WI38 (cell line): ENCODE data around the gene KRT77.

ENCODE experiments used
- H3K4me3 ChIP-seq: 2 replicates; pipeline ENCODE4 v1.5.1; 2011; ENCODE audit warnings: low read depth, mild to moderate bottlenecking, control low read depth, low read length
- CTCF ChIP-seq: IDR thresholded peaks from 2 replicates; pipeline ENCODE4 v1.5.1; 2012; ENCODE audit warnings: low read depth, mild to moderate bottlenecking, control low read depth, low read length

KRT77 gene

GRCh38 chr12:52662918-52663229 is 40.5 kb downstream of the KRT77 start:
- no peak overlapping the region for H3K4me3 ChIP-seq
- no peak for TF ChIP-seq CTCF

DNA sequence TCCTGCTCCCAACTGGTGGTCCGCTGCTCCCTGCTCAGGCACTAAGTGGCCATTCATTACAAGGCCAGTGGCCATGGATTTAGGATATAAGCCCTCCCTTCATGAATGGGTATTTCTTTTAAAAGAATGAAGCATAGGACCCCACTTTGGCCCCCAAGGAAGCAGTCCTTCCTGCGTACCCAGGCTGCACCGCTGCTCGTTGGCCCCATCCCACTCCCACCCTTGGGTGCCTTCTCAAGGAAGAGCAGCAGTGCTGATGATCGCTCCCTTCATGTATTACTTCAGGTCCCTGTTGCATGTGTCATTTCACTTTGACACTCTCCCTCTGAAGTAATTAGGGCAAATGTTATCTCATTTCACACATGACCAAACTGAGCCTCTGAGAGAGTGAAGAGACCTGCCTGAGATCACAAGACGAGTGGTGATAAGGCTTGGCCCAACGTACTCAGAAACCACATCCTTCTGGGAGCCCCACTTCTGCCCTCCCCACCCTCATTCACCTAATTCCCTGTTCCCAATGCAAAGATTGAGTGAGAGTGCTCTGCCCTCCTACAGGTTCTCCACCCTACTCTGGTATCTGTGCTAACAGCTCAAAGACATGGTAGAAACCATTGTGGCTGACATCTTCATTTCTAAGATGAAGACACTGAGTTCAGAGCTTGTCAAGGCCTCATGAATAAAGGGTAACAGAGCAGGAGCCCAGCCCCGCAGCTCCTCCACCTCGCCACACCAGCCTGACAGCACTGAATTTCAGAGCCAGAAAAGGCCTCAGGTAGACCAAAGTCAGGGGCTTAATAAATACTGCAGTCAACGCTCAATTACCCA is 41.0 kb downstream of the KRT77 start:
- no peak for TF ChIP-seq CTCF
- H3K4me3 ChIP-seq = no peak overlapping the region

GRCh38 chr12:52661668-52662067 is 41.7 kb downstream of the KRT77 start:
- no peak overlapping the region for H3K4me3 ChIP-seq
- no peak for TF ChIP-seq CTCF

GRCh38 chr12:52660934-52661499 is 42.3 kb downstream of the KRT77 start:
- H3K4me3 ChIP-seq = no peak overlapping the region
- no peak for TF ChIP-seq CTCF

- no peak for TF ChIP-seq CTCF
- no peak overlapping the region for H3K4me3 ChIP-seq
Measured at GRCh38 chr12:52659951-52660350, 43.4 kb downstream of the KRT77 start.

GRCh38 chr12:52659395-52659794 is 43.9 kb downstream of the KRT77 start:
- TF ChIP-seq CTCF = no peak
- no peak overlapping the region for H3K4me3 ChIP-seq

DNA sequence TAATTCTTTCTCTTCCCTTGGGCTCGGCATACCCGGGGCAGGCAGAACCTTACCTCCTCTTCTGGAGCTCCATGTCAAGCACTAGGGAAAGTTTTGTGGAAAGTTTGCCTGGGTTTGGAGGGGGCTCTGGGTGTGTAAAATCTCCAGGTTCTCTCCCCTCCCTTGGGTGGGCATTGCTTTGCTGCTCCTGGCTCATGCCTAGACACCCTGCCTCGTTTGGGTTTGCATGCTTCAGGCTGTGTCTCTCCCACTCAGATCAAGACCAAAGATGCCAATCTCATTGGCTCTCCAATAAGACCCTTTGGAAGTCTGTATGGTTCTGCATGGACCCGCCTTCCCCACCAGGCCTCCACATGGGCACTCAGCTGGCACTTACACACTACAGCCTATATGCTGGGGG is 45.1 kb downstream of the KRT77 start:
- no peak for TF ChIP-seq CTCF
- no peak overlapping the region for H3K4me3 ChIP-seq
